Mesendoderm (in vitro differentiated cells): ENCODE data around the gene SPPL2A.

Source experiments
- DNase-seq: peaks from one replicate; pipeline ENCODE4 v3.0.0; 2013
- H2AK5ac ChIP-seq: 2 replicates; pipeline ENCODE4 v1.6.1; 2013; ENCODE audit warnings: low read length, inconsistent platforms
- H2BK120ac ChIP-seq: 2 replicates; pipeline ENCODE4 v1.6.1; 2013; ENCODE audit warnings: low read depth, mild to moderate bottlenecking, low read length, moderate library complexity, mixed read lengths
- H2BK15ac ChIP-seq: replicated peaks from 2 replicates; pipeline ENCODE4 v1.6.1; 2013; ENCODE audit warnings: low read depth, mild to moderate bottlenecking, moderate library complexity
- H2BK5ac ChIP-seq: 2 replicates; pipeline ENCODE4 v1.6.1; 2013; ENCODE audit warnings: low read length, inconsistent platforms
- H3K18ac ChIP-seq: 2 replicates; pipeline ENCODE4 v1.6.1; 2013; ENCODE audit warnings: mild to moderate bottlenecking, low read length, mixed read lengths
- H3K23ac ChIP-seq: one replicate; pipeline ENCODE4 v1.6.1; 2013; ENCODE audit warnings: low read length
- H3K27ac ChIP-seq: 2 replicates; pipeline ENCODE4 v1.5.1; 2013; ENCODE audit warnings: low read depth, mild to moderate bottlenecking, inconsistent platforms, low read length, moderate library complexity
- H3K27me3 ChIP-seq: 2 replicates; pipeline ENCODE4 v1.6.1; 2013; ENCODE audit warnings: low read length, control low read depth, mild to moderate bottlenecking, inconsistent platforms; ENCODE audit not compliant: insufficient read depth, poor library complexity
- H3K36me3 ChIP-seq: 2 replicates; pipeline ENCODE4 v1.6.1; 2013; ENCODE audit warnings: low read length, inconsistent platforms; ENCODE audit not compliant: control insufficient read depth, insufficient read depth
- H3K4ac ChIP-seq: one replicate; pipeline ENCODE4 v1.6.1; 2013; ENCODE audit warnings: low read depth, mild to moderate bottlenecking, low read length, moderate library complexity
- H3K4me1 ChIP-seq: 2 replicates; pipeline ENCODE4 v1.6.1; 2013; ENCODE audit warnings: low read depth, low read length, inconsistent platforms; ENCODE audit not compliant: control insufficient read depth
- H3K4me2 ChIP-seq: 2 replicates; pipeline ENCODE4 v1.6.1; 2013; ENCODE audit warnings: low read length
- H3K4me3 ChIP-seq: 2 replicates; pipeline ENCODE4 v1.5.1; 2013; ENCODE audit warnings: mild to moderate bottlenecking, low read length
- H3K56ac ChIP-seq: one replicate; pipeline ENCODE4 v1.6.1; 2013; ENCODE audit warnings: low read length
- H3K79me1 ChIP-seq: 2 replicates; pipeline ENCODE4 v1.6.1; 2013; ENCODE audit warnings: low read length, inconsistent platforms
- H3K79me2 ChIP-seq: 2 replicates; pipeline ENCODE4 v1.6.1; 2013; ENCODE audit warnings: mild to moderate bottlenecking, low read length; ENCODE audit not compliant: control insufficient read depth, insufficient read depth
- H3K9ac ChIP-seq: 2 replicates; pipeline ENCODE4 v1.6.1; 2013; ENCODE audit warnings: low read length, inconsistent platforms
- H4K5ac ChIP-seq: one replicate; pipeline ENCODE4 v1.6.1; 2013; ENCODE audit warnings: low read length
- H4K8ac ChIP-seq: one replicate; pipeline ENCODE4 v1.6.1; 2013; ENCODE audit warnings: low read depth, mild to moderate bottlenecking, control low read depth, low read length, moderate library complexity
- WGBS: extraction: QIAGEN DNeasy Blood & Tissue Kit; methylation state at CpG from one replicate; pipeline ENCODE4 v1.1.7; 2013; ENCODE audit warnings: low lambda C conversion rate, missing lambda C conversion rate; ENCODE audit not compliant: insufficient coverage; ENCODE audit errors: extremely low coverage; 5-methylcytosine and 5-hydroxymethylcytosine counted together

The SPPL2A gene

GRCh38 chr15:50783895-50784294 lies 18.4 kb upstream of the SPPL2A start:
- H3K36me3 ChIP-seq, result no peaks in the 10 kb centered on the region
- H4K8ac ChIP-seq, result no peak overlapping the region
- H3K27me3 ChIP-seq, result no peaks in the 10 kb centered on the region
- no peak overlapping the region for H3K23ac ChIP-seq
- no peak overlapping the region for H3K56ac ChIP-seq
- H3K18ac ChIP-seq, result no peak overlapping the region
- no peak overlapping the region for H2BK15ac ChIP-seq
- no peak overlapping the region for H4K5ac ChIP-seq
- no peaks in the 10 kb centered on the region for H3K79me1 ChIP-seq
- no peak overlapping the region for H2BK5ac ChIP-seq
- no peak overlapping the region for H2AK5ac ChIP-seq
- H3K4me2 ChIP-seq, result no peak overlapping the region
- no peak overlapping the region for H3K4ac ChIP-seq
- no peak for DNase-seq
- H3K79me2 ChIP-seq, result no peaks in the 10 kb centered on the region
- no peak overlapping the region for H3K9ac ChIP-seq
- H3K4me1 ChIP-seq, result no peaks in the 10 kb centered on the region
- H3K4me3 ChIP-seq, result no peak overlapping the region
- no peak overlapping the region for H2BK120ac ChIP-seq
- no peak overlapping the region for H3K27ac ChIP-seq

- H3K79me1 ChIP-seq, result no peaks in the 10 kb centered on the region
- no peaks in the 10 kb centered on the region for H3K27me3 ChIP-seq
- H3K4ac ChIP-seq, result no peak overlapping the region
- no peaks in the 10 kb centered on the region for H3K4me1 ChIP-seq
- no peak overlapping the region for H4K8ac ChIP-seq
- no peak overlapping the region for H3K23ac ChIP-seq
- no peak overlapping the region for H2BK120ac ChIP-seq
- no peak overlapping the region for H3K56ac ChIP-seq
- H4K5ac ChIP-seq, result no peak overlapping the region
- no peak overlapping the region for H2AK5ac ChIP-seq
- no peak for DNase-seq
- no peak overlapping the region for H3K9ac ChIP-seq
- no peak overlapping the region for H2BK5ac ChIP-seq
- no peaks in the 10 kb centered on the region for H3K36me3 ChIP-seq
- no peak overlapping the region for H3K4me3 ChIP-seq
- no peak overlapping the region for H3K4me2 ChIP-seq
- no peak overlapping the region for H3K18ac ChIP-seq
- H3K79me2 ChIP-seq, result no peaks in the 10 kb centered on the region
- H2BK15ac ChIP-seq, result no peak overlapping the region
- WGBS, result no CpG with 5 or more reads among the region's 2 CpGs
- no peak overlapping the region for H3K27ac ChIP-seq
Observed at GRCh38 chr15:50783411-50783810, 17.9 kb upstream of the SPPL2A start.

- no peak overlapping the region for H4K5ac ChIP-seq
- H3K18ac ChIP-seq, result no peak overlapping the region
- H3K79me1 ChIP-seq, result no peaks in the 10 kb centered on the region
- no peak overlapping the region for H3K9ac ChIP-seq
- H2AK5ac ChIP-seq, result no peak overlapping the region
- no peak overlapping the region for H3K4me2 ChIP-seq
- H3K56ac ChIP-seq, result no peak overlapping the region
- H2BK120ac ChIP-seq, result no peak overlapping the region
- no peak overlapping the region for H2BK15ac ChIP-seq
- no peak overlapping the region for H4K8ac ChIP-seq
- WGBS, result no CpG with 5 or more reads among the region's 5 CpGs
- no peak overlapping the region for H3K27ac ChIP-seq
- no peaks in the 10 kb centered on the region for H3K36me3 ChIP-seq
- no peak overlapping the region for H3K4me3 ChIP-seq
- H2BK5ac ChIP-seq, result no peak overlapping the region
- H3K79me2 ChIP-seq, result no peaks in the 10 kb centered on the region
- H3K4ac ChIP-seq, result no peak overlapping the region
- no peaks in the 10 kb centered on the region for H3K4me1 ChIP-seq
- no peak overlapping the region for H3K23ac ChIP-seq
- H3K27me3 ChIP-seq, result no peaks in the 10 kb centered on the region
- no peak for DNase-seq
Observed at GRCh38 chr15:50778086-50778485, 12.6 kb upstream of the SPPL2A start.

- no peak overlapping the region for H3K56ac ChIP-seq
- H2BK120ac ChIP-seq, result no peak overlapping the region
- no peak overlapping the region for H3K4ac ChIP-seq
- H4K5ac ChIP-seq, result no peak overlapping the region
- WGBS, result no CpG with 5 or more reads among the region's 3 CpGs
- H3K27ac ChIP-seq, result no peak overlapping the region
- H3K4me2 ChIP-seq, result no peak overlapping the region
- DNase-seq, result no peak
- no peaks in the 10 kb centered on the region for H3K4me1 ChIP-seq
- no peaks in the 10 kb centered on the region for H3K27me3 ChIP-seq
- H3K9ac ChIP-seq, result no peak overlapping the region
- no peaks in the 10 kb centered on the region for H3K79me2 ChIP-seq
- H2BK15ac ChIP-seq, result no peak overlapping the region
- no peak overlapping the region for H2AK5ac ChIP-seq
- no peak overlapping the region for H3K18ac ChIP-seq
- H4K8ac ChIP-seq, result no peak overlapping the region
- no peak overlapping the region for H2BK5ac ChIP-seq
- H3K23ac ChIP-seq, result no peak overlapping the region
- no peak overlapping the region for H3K4me3 ChIP-seq
- no peaks in the 10 kb centered on the region for H3K79me1 ChIP-seq
- H3K36me3 ChIP-seq, result no peaks in the 10 kb centered on the region
Observed at GRCh38 chr15:50777042-50777441, 11.5 kb upstream of the SPPL2A start.

- Histone ChIP-seq H2BK5ac (no peak overlapping the region), H3K36me3 (no peaks in the 10 kb centered on the region), H3K23ac (no peak overlapping the region), H4K8ac (no peak overlapping the region), H3K56ac (no peak overlapping the region), H2BK15ac (no peak overlapping the region), H3K27me3 (no peaks in the 10 kb centered on the region), H3K4ac (no peak overlapping the region), H2AK5ac (no peak overlapping the region), H4K5ac (no peak overlapping the region), H2BK120ac (no peak overlapping the region), H3K4me2 (no peak overlapping the region), H3K79me2 (no peaks in the 10 kb centered on the region), H3K27ac (no peak overlapping the region), H3K18ac (no peak overlapping the region), H3K4me1 (no peaks in the 10 kb centered on the region), H3K9ac (no peak overlapping the region), H3K79me1 (no peaks in the 10 kb centered on the region), H3K4me3 (no peak overlapping the region)
- WGBS, result no CpG with 5 or more reads among the region's 2 CpGs
- DNase-seq, result no peak
Observed at GRCh38 chr15:50774450-50774849, 8.9 kb upstream of the SPPL2A start.

- Histone ChIP-seq H3K27ac (no peak overlapping the region), H3K79me1 (no peaks in the 10 kb centered on the region), H3K23ac (no peak overlapping the region), H3K18ac (no peak overlapping the region), H2BK120ac (no peak overlapping the region), H3K4me2 (no peak overlapping the region), H3K36me3 (no peaks in the 10 kb centered on the region), H2BK5ac (no peak overlapping the region), H3K79me2 (no peaks in the 10 kb centered on the region), H2BK15ac (no peak overlapping the region), H3K4ac (no peak overlapping the region), H3K9ac (no peak overlapping the region), H4K5ac (no peak overlapping the region), H3K56ac (no peak overlapping the region), H3K27me3 (no peaks in the 10 kb centered on the region), H4K8ac (no peak overlapping the region), H2AK5ac (no peak overlapping the region), H3K4me3 (no peak overlapping the region), H3K4me1 (no peaks in the 10 kb centered on the region)
- WGBS, result no CpG with 5 or more reads among the region's 3 CpGs
- no peak for DNase-seq
Observed at GRCh38 chr15:50773389-50773788, 7.9 kb upstream of the SPPL2A start.
